GM12865 (cell line): ENCODE measurements around the gene ECHDC3.

Experiments used
- DNase-seq: peaks from one replicate; pipeline ENCODE4 v3.0.0; 2010; ENCODE audit warnings: low read depth
- H3K4me3 ChIP-seq: 2 replicates; pipeline ENCODE4 v1.5.1; 2011; ENCODE audit warnings: mild to moderate bottlenecking, low read depth, low read length, control low read depth
- TF ChIP-seq, protein P1 (sequence below): IDR thresholded peaks from 2 replicates; pipeline ENCODE4 v1.5.1; 2011; ENCODE audit warnings: low read length, control low read depth, low read depth, inconsistent platforms; ENCODE audit not compliant: insufficient read depth; ENCODE audit errors: missing control alignments

Gene ECHDC3

DNA sequence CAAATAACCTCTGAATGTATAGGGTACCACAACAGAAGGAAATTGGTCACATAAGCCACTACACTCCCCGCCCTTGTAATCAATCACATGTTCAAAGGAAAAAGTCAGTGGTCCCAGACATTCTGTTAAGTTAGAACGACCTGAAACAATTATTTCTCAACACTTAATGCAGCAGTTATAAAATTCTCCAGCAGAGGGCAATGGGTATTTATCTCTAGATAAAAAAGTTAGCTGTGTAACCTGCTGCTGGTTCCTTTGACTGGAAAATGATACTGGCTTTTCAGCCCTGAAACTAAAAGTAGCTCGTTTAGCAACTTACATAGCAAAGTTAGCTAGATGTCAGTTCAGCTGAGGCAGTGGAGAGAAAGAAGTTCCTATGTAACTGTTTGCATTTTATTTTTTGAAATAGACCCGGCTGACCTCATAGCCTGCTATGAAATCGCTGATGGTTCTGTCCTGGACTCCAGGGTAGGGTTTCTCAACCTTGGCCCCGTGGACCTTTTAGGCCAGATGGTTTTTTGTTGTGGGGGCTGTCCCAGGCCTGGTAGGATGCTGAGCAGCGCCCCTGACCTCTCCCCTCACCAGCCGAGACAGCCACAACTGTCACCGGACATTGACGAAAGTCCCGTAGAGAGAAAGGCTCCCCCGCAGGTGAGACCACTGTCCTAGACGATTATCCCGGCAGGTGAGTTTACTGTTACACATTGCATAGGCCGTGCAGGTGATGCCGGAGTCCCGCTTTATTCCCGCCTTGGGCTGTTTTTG is 40.8 kb downstream of the ECHDC3 start:
- peak; percentile 77 for DNase-seq
- TF ChIP-seq, protein P1, sequence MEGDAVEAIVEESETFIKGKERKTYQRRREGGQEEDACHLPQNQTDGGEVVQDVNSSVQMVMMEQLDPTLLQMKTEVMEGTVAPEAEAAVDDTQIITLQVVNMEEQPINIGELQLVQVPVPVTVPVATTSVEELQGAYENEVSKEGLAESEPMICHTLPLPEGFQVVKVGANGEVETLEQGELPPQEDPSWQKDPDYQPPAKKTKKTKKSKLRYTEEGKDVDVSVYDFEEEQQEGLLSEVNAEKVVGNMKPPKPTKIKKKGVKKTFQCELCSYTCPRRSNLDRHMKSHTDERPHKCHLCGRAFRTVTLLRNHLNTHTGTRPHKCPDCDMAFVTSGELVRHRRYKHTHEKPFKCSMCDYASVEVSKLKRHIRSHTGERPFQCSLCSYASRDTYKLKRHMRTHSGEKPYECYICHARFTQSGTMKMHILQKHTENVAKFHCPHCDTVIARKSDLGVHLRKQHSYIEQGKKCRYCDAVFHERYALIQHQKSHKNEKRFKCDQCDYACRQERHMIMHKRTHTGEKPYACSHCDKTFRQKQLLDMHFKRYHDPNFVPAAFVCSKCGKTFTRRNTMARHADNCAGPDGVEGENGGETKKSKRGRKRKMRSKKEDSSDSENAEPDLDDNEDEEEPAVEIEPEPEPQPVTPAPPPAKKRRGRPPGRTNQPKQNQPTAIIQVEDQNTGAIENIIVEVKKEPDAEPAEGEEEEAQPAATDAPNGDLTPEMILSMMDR = peak; percentile 62
- no peak overlapping the region for H3K4me3 ChIP-seq

DNA sequence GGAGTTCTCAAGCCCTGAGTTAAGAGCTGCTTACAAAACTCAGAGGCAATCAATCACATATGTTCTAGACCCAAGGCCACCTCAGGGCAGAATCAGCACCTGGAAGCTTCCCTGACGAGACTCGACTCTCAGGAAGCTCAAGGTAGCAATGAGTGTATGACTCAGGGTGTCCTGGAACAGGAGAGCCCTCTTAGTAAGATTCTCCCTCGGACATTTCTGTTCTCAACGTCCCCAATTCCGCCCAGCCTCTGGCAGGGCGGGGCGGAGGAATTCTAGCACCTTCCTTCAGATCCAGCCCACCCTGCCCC is 41.3 kb downstream of the ECHDC3 start:
- no peak for DNase-seq
- H3K4me3 ChIP-seq = no peak overlapping the region
- TF ChIP-seq, protein P1 = no peak

DNA sequence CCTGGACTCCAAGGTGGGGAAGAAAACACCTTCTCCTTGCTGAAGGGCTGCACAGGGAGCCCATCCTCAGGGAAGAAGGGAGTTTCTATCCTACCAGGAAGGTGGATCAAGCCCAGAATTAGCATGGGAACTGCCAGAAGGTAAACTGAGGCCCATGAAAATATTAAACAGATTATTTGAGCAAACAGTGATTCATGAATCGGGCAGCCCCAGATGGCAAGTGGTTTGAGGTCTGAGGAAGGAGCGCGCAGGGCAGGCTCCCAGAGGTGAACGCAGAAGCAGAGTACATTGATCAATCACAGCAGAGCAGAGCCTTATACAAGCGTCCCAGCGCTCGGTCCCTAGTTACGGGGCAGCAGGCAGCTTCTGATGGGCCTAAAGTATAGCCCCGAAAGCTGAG is 45.2 kb downstream of the ECHDC3 start:
- H3K4me3 ChIP-seq = no peak overlapping the region
- TF ChIP-seq, protein P1 = no peak
- no peak for DNase-seq

DNA sequence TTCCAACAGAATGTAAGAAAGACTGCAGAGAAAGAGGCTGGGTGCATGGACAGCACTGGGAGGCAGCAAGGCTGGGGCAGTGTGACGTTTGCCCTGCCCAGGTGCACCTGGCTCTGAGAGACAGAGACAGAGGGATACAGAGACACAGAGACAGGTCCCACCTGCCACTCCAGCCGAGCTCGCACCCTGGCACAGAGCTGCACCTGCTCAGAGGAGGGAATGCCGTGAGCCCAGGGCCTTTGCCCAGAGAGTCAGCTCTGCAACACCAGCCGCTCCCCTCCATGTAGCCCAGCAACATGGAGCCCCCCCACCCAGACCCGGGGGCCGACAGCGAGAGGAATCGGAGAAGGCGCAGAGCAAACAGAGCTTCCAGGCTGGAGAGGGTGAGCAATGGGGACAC is 45.7 kb downstream of the ECHDC3 start:
- H3K4me3 ChIP-seq = no peak overlapping the region
- no peak for DNase-seq
- TF ChIP-seq, protein P1 = no peak

DNA sequence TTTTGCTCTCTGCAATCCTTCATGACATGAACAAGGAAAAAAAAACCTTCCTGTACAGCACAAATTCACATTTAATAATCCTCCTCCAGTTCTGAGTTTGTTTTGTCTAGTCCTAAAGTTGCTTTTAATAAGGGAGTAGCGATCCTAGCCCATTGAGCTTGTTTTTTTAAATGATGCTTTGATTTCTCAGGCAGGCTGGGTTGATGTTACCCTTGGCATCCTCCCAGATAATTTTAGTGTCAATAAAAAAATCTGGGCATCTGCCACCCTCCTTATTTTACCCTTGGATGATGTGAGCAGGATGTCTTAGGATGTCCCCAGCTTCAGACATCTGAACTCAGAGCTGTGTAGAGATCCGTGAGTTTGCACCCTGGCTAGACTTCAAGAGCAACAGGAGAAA is 47.1 kb downstream of the ECHDC3 start:
- H3K4me3 ChIP-seq = no peak overlapping the region

DNA sequence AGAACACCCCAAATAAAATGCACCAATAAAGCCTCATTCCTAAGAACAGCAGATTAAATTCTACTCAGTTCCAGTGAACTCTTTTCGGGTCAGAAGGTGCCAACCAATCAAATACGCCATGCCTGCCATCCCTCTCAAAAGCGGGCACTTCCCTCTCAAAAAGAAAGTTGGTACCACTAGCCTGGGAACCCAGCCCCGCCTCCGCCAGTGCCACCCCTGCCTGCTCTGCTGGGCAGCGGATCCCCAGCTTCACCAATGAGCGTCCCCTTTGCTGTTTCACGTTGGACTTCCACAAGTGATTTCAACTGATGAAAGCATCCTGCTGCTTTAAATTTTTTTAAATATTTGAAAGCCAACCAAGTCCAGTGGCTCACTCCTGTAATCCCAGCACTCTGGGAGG is 47.8 kb downstream of the ECHDC3 start:
- DNase-seq = no peak
- H3K4me3 ChIP-seq = no peak overlapping the region
- TF ChIP-seq, protein P1 = no peak

More for the DNA sequence above, 47.1 kb downstream of the ECHDC3 start:
- TF ChIP-seq, protein P1 = no peak
- no peak for DNase-seq
